Keratinocyte (primary cell): ENCODE data around the gene ZNF407.

Experiments used
- EZH2 ChIP-seq: IDR thresholded peaks from one replicate; pipeline ENCODE4 v1.6.1; 2012; ENCODE audit warnings: inconsistent platforms, mild to moderate bottlenecking, low read length, moderate library complexity
- TF ChIP-seq, protein P1 (sequence below), 3 experiments: IDR thresholded peaks in 1 of 3; conservative IDR thresholded peaks in 1 of 3; optimal IDR thresholded peaks in 1 of 3; 2 replicates in 2 of 3; 3 replicates in 1 of 3; pipeline versions ENCODE3 to v1.5.1; 2011; ENCODE audit warnings: low read length in 3 of 3, mild to moderate bottlenecking in 3 of 3, moderate library complexity in 2 of 3, control low read depth in 1 of 3, inconsistent platforms in 1 of 3; ENCODE audit not compliant: insufficient read depth in 2 of 3; ENCODE audit errors: extremely low read depth in 1 of 3

DNA sequence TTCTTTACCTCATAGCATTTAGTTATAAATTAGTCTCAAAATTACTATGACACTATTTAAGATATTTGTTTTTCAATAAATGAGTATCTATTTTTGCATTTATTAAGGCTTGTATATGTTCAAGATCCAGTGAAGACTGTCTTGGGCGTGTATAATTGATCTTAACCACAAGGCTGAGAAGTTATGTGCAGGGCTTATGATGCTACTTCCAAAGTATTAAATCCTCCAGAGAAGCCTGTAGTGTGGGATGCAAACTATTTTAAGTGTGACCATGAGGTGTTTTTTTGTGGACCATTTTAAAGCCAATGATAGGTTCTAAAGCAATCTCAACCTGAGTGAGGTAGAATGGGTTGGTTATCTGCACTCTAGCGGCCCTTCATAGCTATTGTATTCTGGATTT is 219.9 kb downstream of the ZNF407 start:
- TF ChIP-seq, protein P1, sequence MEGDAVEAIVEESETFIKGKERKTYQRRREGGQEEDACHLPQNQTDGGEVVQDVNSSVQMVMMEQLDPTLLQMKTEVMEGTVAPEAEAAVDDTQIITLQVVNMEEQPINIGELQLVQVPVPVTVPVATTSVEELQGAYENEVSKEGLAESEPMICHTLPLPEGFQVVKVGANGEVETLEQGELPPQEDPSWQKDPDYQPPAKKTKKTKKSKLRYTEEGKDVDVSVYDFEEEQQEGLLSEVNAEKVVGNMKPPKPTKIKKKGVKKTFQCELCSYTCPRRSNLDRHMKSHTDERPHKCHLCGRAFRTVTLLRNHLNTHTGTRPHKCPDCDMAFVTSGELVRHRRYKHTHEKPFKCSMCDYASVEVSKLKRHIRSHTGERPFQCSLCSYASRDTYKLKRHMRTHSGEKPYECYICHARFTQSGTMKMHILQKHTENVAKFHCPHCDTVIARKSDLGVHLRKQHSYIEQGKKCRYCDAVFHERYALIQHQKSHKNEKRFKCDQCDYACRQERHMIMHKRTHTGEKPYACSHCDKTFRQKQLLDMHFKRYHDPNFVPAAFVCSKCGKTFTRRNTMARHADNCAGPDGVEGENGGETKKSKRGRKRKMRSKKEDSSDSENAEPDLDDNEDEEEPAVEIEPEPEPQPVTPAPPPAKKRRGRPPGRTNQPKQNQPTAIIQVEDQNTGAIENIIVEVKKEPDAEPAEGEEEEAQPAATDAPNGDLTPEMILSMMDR (optimal IDR thresholded peaks at IDR 0.05 in 1 of 3, IDR thresholded peaks at IDR 0.05 in 1 of 3, conservative IDR thresholded peaks at IDR 0.05 in 1 of 3; ENCODE audit: extremely low read depth in 1 of 3, insufficient read depth in 2 of 3, low read length in 3 of 3): no peak
- TF ChIP-seq EZH2: no peak
